Measurements from ENCODE around the gene DPH3. TPM values are rescaled to one million over a fixed set of nuclear protein-coding genes. Genes with fewer than 3 reads are reported as not detected.

DPH3 gene
- total and polyA plus RNA-seq, 2 experiments from 2014 or later = 7.9 to 30.0 TPM

GRCh38 chr3:16219777-16220176, 45.0 kb downstream of the DPH3 start:
- Histone ChIP-seq H3K27ac (no peak overlapping the region), H3K36me3 (no peaks in the 10 kb centered on the region)
- TF ChIP-seq CTCF (IDR thresholded peaks at IDR 0.05; ENCODE audit: low read depth, low read length) = no peak

DNA sequence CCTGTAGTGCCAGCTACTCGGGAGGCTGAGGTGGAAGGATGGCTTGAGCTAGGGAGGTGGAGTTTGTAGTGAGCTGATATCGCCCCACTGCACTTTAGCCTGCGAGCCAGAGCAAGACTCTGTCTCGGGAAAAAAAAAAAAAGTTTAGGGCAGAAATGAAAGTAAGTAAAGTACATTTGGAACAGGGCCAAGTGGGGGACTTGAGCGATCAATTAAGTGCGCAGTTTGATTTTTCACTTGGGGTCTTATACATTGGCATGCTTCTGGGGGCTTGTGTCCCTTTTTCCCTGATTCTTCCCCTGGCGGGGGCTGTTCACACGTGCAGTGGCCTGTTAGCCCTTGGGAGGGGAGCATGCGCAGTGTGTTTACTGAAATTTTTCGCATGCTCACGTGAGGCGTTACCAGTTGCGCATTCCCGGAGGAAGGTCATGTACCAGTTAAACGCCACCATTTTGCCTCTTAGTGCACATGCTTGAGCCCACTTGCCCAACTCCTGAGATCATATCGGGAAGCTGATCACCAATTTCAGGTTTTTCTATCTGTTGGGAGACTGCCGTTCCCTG, 48.3 kb downstream of the DPH3 start:
- H3K4me1 ChIP-seq (ENCODE audit: low read depth) = no peaks in the 10 kb centered on the region
- no peak for TF ChIP-seq CTCF (IDR thresholded peaks at IDR 0.05; ENCODE audit: low read depth, low read length)
- no peaks in the 10 kb centered on the region for H3K9me3 ChIP-seq (ENCODE audit: low read depth)

More at GRCh38 chr3:16219777-16220176, 45.0 kb downstream of the DPH3 start:
- DNase-seq (ENCODE audit: low read depth in 1 of 2, low spot score in 1 of 2) = no peak
- Histone ChIP-seq H3K4me1 (ENCODE audit: low read depth) (no peaks in the 10 kb centered on the region), H3K4me3 (no peak overlapping the region), H3K9me3 (ENCODE audit: low read depth) (no peaks in the 10 kb centered on the region), H3K27me3 (no peaks in the 10 kb centered on the region)

GRCh38 chr3:16214366-16214765, 50.4 kb downstream of the DPH3 start:
- H3K4me1 ChIP-seq (ENCODE audit: low read depth) = no peaks in the 10 kb centered on the region
- no peaks in the 10 kb centered on the region for H3K9me3 ChIP-seq (ENCODE audit: low read depth)
- no peaks in the 10 kb centered on the region for H3K36me3 ChIP-seq
- H3K27me3 ChIP-seq = no peaks in the 10 kb centered on the region
- TF ChIP-seq CTCF (IDR thresholded peaks at IDR 0.05; ENCODE audit: low read depth, low read length) = no peak
- H3K27ac ChIP-seq = no peak overlapping the region
- no peak overlapping the region for H3K4me3 ChIP-seq
- DNase-seq (ENCODE audit: low read depth in 1 of 2, low spot score in 1 of 2) = no peak

More for the DNA sequence above, 48.3 kb downstream of the DPH3 start:
- H3K36me3 ChIP-seq = no peaks in the 10 kb centered on the region
- no peak overlapping the region for H3K4me3 ChIP-seq
- no peak for DNase-seq (ENCODE audit: low read depth in 1 of 2, low spot score in 1 of 2)
- no peaks in the 10 kb centered on the region for H3K27me3 ChIP-seq
- H3K27ac ChIP-seq = no peak overlapping the region

GRCh38 chr3:16211176-16211904, 53.4 kb downstream of the DPH3 start:
- TF ChIP-seq CTCF (IDR thresholded peaks at IDR 0.05; ENCODE audit: low read depth, low read length) = no peak
- Histone ChIP-seq H3K27me3 (no peaks in the 10 kb centered on the region), H3K4me3 (no peak overlapping the region), H3K27ac (no peak overlapping the region), H3K4me1 (ENCODE audit: low read depth) (peaks cover 5% of the 10 kb centered on the region), H3K36me3 (no peaks in the 10 kb centered on the region), H3K9me3 (ENCODE audit: low read depth) (no peaks in the 10 kb centered on the region)
- DNase-seq (ENCODE audit: low read depth in 1 of 2, low spot score in 1 of 2) = no peak

Other genes starting within 250 kb of the DPH3 start
- gene GALNT15, start 90.3 kb downstream of the DPH3 start, total RNA-seq = 0.18 and 0.39 TPM in 2 replicates
- 0.49 and 0.97 TPM in 2 replicates for gene GALNT15, start 90.3 kb downstream of the DPH3 start, polyA plus RNA-seq
- 21.5 and 33.7 TPM in 2 replicates for gene OXNAD1, start 269 bp upstream of the DPH3 start, total RNA-seq
- gene OXNAD1, start 269 bp upstream of the DPH3 start, polyA plus RNA-seq = 33.6 and 38.2 TPM in 2 replicates
- 42.4 and 50.8 TPM in 2 replicates for gene RFTN1, start 248.8 kb upstream of the DPH3 start, total RNA-seq
- gene RFTN1, start 248.8 kb upstream of the DPH3 start, polyA plus RNA-seq = 30.6 and 46.1 TPM in 2 replicates

Measured in cardiac muscle cell (in vitro differentiated cells and primary cell).